ENCODE results near the gene TBRG4.

TBRG4 gene

GRCh38 chr7:45088146-45088701 is 23.3 kb downstream of the TBRG4 start:
- no peak for DNase-seq

- DNase-seq, result no peak
These were observed 24.0 kb downstream of the TBRG4 start for GRCh38 chr7:45087301-45088145.

GRCh38 chr7:45086331-45087065 is 25.0 kb downstream of the TBRG4 start:
- no peak for DNase-seq

- DNase-seq, result no peak
These were observed 25.8 kb downstream of the TBRG4 start for GRCh38 chr7:45085619-45086200.

GRCh38 chr7:45084901-45085618 is 26.4 kb downstream of the TBRG4 start:
- no peak for DNase-seq

GRCh38 chr7:45084336-45084735 is 27.2 kb downstream of the TBRG4 start:
- DNase-seq, result no peak

GRCh38 chr7:45082831-45083331 is 28.6 kb downstream of the TBRG4 start:
- DNase-seq, result no peak

GRCh38 chr7:45082031-45082830 is 29.3 kb downstream of the TBRG4 start:
- no peak for DNase-seq

GRCh38 chr7:45081670-45081974 is 29.9 kb downstream of the TBRG4 start:
- DNase-seq, result no peak

- DNase-seq, result no peak
These were observed 30.4 kb downstream of the TBRG4 start for GRCh38 chr7:45080958-45081669.

- no peak for DNase-seq
These were observed 31.1 kb downstream of the TBRG4 start for GRCh38 chr7:45080265-45080957.

- DNase-seq, result no peak
These were observed 33.3 kb downstream of the TBRG4 start for GRCh38 chr7:45078125-45078681.

- DNase-seq, result no peak
These were observed 33.9 kb downstream of the TBRG4 start for GRCh38 chr7:45077579-45077978.

- DNase-seq, result no peak
These were observed 34.6 kb downstream of the TBRG4 start for GRCh38 chr7:45076946-45077345.

- no peak for DNase-seq
These were observed 35.4 kb downstream of the TBRG4 start for GRCh38 chr7:45075871-45076796.

GRCh38 chr7:45075355-45075644 is 36.2 kb downstream of the TBRG4 start:
- no peak for DNase-seq

GRCh38 chr7:45074528-45075354 is 36.8 kb downstream of the TBRG4 start:
- DNase-seq, result no peak

GRCh38 chr7:45073786-45074527 is 37.5 kb downstream of the TBRG4 start:
- peak in 1 of 2 experiments; percentile 48 for DNase-seq
